ENCODE data around the gene IMPA2. TPM values are rescaled to one million over a fixed set of nuclear protein-coding genes. Genes with fewer than 3 reads are reported as not detected.

The IMPA2 gene
- total RNA-seq, 1 experiment from 2014 or later, result 113 TPM

- TF ChIP-seq GABPB1 (CRISPR knock-in tag; IDR thresholded peaks at IDR 0.05) (no peak), ZNF138 (CRISPR knock-in tag; conservative IDR thresholded peaks at IDR 0.05) (no peak), EMX1 (CRISPR knock-in tag; IDR thresholded peaks at IDR 0.05) (no peak), CREB1 (CRISPR knock-in tag; IDR thresholded peaks at IDR 0.05) (no peak), HMGA2 (CRISPR knock-in tag; IDR thresholded peaks at IDR 0.05) (no peak)
- TF ChIP-seq, protein P1, sequence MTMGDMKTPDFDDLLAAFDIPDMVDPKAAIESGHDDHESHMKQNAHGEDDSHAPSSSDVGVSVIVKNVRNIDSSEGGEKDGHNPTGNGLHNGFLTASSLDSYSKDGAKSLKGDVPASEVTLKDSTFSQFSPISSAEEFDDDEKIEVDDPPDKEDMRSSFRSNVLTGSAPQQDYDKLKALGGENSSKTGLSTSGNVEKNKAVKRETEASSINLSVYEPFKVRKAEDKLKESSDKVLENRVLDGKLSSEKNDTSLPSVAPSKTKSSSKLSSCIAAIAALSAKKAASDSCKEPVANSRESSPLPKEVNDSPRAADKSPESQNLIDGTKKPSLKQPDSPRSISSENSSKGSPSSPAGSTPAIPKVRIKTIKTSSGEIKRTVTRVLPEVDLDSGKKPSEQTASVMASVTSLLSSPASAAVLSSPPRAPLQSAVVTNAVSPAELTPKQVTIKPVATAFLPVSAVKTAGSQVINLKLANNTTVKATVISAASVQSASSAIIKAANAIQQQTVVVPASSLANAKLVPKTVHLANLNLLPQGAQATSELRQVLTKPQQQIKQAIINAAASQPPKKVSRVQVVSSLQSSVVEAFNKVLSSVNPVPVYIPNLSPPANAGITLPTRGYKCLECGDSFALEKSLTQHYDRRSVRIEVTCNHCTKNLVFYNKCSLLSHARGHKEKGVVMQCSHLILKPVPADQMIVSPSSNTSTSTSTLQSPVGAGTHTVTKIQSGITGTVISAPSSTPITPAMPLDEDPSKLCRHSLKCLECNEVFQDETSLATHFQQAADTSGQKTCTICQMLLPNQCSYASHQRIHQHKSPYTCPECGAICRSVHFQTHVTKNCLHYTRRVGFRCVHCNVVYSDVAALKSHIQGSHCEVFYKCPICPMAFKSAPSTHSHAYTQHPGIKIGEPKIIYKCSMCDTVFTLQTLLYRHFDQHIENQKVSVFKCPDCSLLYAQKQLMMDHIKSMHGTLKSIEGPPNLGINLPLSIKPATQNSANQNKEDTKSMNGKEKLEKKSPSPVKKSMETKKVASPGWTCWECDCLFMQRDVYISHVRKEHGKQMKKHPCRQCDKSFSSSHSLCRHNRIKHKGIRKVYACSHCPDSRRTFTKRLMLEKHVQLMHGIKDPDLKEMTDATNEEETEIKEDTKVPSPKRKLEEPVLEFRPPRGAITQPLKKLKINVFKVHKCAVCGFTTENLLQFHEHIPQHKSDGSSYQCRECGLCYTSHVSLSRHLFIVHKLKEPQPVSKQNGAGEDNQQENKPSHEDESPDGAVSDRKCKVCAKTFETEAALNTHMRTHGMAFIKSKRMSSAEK (CRISPR knock-in tag; IDR thresholded peaks at IDR 0.05; ENCODE audit: borderline replicate concordance), result no peak
- TF ChIP-seq, protein P2, sequence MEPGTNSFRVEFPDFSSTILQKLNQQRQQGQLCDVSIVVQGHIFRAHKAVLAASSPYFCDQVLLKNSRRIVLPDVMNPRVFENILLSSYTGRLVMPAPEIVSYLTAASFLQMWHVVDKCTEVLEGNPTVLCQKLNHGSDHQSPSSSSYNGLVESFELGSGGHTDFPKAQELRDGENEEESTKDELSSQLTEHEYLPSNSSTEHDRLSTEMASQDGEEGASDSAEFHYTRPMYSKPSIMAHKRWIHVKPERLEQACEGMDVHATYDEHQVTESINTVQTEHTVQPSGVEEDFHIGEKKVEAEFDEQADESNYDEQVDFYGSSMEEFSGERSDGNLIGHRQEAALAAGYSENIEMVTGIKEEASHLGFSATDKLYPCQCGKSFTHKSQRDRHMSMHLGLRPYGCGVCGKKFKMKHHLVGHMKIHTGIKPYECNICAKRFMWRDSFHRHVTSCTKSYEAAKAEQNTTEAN (CRISPR knock-in tag; IDR thresholded peaks at IDR 0.05), result no peak
Measured at GRCh38 chr18:11976315-11977152, 4.8 kb upstream of the IMPA2 start (continued).

DNA sequence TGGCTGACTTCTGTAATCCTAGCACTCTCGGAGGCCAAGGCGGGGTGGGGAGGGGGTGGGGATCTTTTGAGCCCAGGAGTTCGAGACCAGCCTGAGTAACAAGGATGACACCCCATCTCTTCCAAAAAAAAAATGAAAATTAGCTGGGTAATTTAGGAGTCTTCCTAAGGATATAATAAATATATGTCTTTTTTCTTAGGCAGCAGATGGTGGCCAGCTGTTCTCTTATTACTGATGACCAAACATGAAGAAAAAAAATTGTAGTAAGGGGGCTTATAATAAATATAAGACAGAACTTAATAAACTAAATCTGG lies 4.2 kb upstream of the IMPA2 start:
- Mint-ChIP-seq H3K4me1 (peaks cover 22% of the 10 kb centered on the region), H3K9me3 (no peaks in the 10 kb centered on the region), H3K27ac (no peak overlapping the region), H3K36me3 (no peaks in the 10 kb centered on the region), H3K4me3 (no peak overlapping the region), H3K27me3 (ENCODE audit: low read depth) (no peaks in the 10 kb centered on the region)
- DNase-seq (ENCODE audit: low spot score), result no peak
- ChIA-PET POLR2A (no interaction called here), CTCF (interaction anchor here (0.5 to 1.0 kb wide), 2 partner anchors 37 to 39 kb away, joined by 3 to 5 read pairs; no protein-coding TSS in a partner anchor)
- TF ChIP-seq CREM (CRISPR knock-in tag; IDR thresholded peaks at IDR 0.05) (no peak), ZNF263 (CRISPR knock-in tag; IDR thresholded peaks at IDR 0.05; ENCODE audit: low read depth) (no peak), ZNF416 (CRISPR knock-in tag; IDR thresholded peaks at IDR 0.05) (no peak), HMGA2 (CRISPR knock-in tag; IDR thresholded peaks at IDR 0.05) (no peak), NR3C1 (CRISPR knock-in tag; conservative IDR thresholded peaks at IDR 0.05; ENCODE audit: low read depth) (no peak), RORB (CRISPR knock-in tag; IDR thresholded peaks at IDR 0.05) (no peak), ZNF121 (CRISPR knock-in tag; IDR thresholded peaks at IDR 0.05) (no peak), ZBTB21 (CRISPR knock-in tag; IDR thresholded peaks at IDR 0.05; ENCODE audit: borderline replicate concordance) (no peak), MYBL2 (CRISPR knock-in tag; IDR thresholded peaks at IDR 0.05) (no peak), GRHL2 (CRISPR knock-in tag; IDR thresholded peaks at IDR 0.05; ENCODE audit: insufficient replicate concordance, severe bottlenecking) (no peak), FOXK1 (CRISPR knock-in tag; IDR thresholded peaks at IDR 0.05) (no peak), SMAD3 (CRISPR knock-in tag; IDR thresholded peaks at IDR 0.05; ENCODE audit: borderline replicate concordance) (no peak), EMX1 (CRISPR knock-in tag; IDR thresholded peaks at IDR 0.05) (no peak)
- TF ChIP-seq, protein P3, sequence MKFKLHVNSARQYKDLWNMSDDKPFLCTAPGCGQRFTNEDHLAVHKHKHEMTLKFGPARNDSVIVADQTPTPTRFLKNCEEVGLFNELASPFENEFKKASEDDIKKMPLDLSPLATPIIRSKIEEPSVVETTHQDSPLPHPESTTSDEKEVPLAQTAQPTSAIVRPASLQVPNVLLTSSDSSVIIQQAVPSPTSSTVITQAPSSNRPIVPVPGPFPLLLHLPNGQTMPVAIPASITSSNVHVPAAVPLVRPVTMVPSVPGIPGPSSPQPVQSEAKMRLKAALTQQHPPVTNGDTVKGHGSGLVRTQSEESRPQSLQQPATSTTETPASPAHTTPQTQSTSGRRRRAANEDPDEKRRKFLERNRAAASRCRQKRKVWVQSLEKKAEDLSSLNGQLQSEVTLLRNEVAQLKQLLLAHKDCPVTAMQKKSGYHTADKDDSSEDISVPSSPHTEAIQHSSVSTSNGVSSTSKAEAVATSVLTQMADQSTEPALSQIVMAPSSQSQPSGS (CRISPR knock-in tag; IDR thresholded peaks at IDR 0.05; ENCODE audit: borderline replicate concordance, low read depth), result no peak
- TF ChIP-seq, protein P4, sequence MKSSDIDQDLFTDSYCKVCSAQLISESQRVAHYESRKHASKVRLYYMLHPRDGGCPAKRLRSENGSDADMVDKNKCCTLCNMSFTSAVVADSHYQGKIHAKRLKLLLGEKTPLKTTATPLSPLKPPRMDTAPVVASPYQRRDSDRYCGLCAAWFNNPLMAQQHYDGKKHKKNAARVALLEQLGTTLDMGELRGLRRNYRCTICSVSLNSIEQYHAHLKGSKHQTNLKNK (CRISPR knock-in tag; IDR thresholded peaks at IDR 0.05), result no peak
- TF ChIP-seq, protein P5, sequence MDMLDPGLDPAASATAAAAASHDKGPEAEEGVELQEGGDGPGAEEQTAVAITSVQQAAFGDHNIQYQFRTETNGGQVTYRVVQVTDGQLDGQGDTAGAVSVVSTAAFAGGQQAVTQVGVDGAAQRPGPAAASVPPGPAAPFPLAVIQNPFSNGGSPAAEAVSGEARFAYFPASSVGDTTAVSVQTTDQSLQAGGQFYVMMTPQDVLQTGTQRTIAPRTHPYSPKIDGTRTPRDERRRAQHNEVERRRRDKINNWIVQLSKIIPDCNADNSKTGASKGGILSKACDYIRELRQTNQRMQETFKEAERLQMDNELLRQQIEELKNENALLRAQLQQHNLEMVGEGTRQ (CRISPR knock-in tag; IDR thresholded peaks at IDR 0.05), result no peak
- ATAC-seq, result no peak

Measured in WTC11 (cell line).